NOMO-1 treated with DMSO at 0.1 percent for 48 hours (cell line): ENCODE results near the gene COMMD9.

Experiments used
- DNase-seq: peaks from one replicate; lab custom pipeline; 2025; ENCODE audit not compliant: unreplicated experiment; lab: John Stamatoyannopoulos, UW

COMMD9 gene

DNA sequence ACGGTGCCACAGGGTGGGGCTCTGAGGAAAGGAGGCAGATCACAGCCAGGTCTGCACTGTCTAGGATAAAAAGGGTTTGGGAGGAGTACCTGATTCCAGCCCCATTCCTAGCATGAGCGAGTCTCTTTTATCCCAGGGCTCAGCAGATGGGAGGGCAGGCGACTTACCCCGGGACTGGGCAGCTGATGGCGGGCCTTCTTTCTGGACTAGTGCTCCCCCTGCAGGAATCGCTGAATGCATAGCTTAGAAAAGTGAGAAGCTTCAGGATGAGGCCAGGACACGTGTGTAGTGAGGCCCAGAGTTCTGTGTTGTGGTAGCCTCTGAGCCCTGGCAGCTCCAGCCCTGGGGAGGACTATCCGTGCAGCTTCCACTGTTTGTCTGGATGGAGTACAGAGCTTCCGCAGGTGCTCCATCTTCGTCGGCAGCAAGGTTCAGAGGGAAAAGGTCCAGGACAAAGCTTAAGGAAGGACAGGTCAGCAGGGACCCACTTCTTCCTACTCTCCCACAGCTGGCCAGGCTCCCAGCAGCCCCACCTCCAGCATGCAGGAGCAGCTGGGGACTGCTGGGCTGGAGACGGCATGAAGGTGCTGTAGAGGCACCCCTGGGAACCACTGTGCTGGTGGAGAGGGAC, 30.4 kb downstream of the COMMD9 start:
- DNase-seq: peak; percentile 42

DNA sequence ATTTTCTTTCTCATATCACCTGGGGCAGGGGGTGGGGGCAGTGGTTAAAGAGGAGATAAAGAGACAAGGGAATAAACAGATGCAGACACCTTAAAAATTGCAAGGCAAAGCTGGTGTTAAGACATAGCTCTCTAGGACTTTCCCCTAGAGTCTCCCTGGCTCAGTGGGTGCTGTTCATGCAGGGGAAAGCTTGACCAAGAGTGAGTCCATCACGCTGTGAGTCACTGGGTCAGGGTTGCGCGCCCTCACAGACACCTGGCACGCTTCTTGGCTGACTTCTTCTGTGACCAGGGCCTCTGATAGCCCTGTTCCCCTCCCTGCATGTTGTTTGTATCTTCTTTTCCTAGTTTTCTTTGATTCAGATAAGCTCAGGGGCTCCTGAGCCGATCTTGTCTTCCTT, 31.9 kb downstream of the COMMD9 start:
- DNase-seq: no peak

DNA sequence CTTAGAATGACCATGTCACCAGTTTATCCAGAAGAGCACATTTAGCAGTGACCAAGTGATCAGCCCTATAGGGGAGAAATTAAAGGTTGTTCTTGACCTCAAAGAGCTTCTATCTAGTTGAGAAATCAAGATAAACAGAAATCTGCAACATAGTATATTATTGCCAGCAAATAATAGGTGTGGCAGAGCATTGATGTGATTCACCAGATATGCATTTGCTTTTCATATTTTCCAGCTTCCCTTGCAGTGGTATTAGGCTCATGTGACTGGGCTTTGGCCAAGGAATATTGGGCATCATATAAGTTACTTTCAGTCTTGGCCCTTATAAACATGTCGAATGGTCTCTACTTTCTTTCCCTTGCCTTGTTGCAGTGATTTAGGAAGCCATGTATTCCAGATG, 34.5 kb downstream of the COMMD9 start:
- DNase-seq: no peak

DNA sequence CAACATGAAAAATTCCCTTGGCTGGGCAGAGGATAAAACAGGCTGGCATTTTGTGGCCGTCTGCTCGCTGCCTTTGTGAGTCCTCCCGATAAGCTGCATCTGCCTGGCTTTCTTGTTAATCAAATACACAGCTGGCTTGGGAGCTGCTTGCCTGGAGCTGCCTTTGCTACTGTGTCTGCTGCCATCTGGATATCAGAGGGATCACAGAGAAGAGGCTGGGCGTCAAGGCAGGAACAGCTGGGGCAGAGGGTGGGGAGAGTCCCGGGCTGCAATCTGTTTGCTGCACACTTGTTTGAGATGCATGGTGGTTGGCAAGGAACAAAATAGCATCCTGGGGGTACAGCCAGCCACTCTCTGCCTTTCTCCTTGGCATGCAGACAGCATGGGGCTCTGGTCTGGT, 36.0 kb downstream of the COMMD9 start:
- no peak for DNase-seq

DNA sequence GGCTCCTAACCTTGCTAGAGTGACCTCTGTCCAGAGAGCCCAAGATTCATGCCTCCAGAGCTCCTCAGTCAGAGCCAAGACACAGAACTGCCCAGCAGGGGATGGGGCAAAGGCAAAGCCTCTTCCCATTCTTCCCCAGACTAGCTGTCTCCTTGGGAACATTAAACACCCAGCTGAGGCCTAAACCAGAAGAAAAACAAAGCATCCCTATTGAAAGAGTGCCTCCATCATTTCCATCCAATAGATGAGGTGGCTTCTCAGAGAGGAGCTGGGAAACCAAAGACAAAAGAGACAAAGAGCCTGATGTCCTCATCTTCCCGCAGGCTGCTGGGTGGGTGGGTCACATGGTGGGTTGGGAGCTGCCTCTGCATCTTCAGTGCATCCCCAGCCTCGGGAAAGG, 37.4 kb downstream of the COMMD9 start:
- no peak for DNase-seq

DNA sequence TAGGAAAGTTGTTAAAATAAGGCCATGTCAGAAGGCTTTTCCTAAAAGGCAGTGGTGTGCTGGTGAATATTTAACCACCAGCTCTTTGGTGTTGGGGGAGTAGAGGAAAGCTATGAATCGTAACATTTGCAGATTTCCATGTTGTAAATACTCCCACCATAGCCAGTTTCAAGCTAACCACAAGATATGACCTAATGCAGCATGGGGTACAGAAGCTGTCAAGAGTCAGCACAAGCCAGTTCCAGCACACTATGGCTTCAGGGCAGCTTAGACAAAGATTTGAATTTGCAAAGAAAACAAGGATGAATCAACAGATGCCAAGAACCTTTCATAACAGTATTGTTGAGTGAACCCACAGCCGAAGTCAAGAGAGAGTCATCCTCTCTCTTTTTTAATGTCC, 40.0 kb downstream of the COMMD9 start:
- peak; percentile 11 for DNase-seq

DNA sequence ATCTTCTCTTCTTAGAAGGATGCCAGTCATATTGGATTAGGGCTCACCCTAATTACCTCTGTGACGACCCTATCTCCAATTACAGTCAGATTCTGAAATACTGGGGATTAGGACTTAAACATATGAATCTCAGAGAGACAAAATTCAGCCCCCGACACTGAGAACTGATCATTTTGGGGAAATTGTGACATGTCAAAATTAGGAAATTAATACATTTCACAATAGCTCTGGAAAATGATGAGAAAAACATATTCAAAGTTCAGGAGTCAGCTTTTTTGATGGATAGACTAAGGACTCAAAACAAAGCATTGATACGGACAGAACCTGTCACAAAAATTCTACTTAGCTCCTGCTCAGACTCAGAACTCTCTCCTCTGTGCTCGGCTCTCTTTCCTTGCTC, 40.8 kb downstream of the COMMD9 start:
- no peak for DNase-seq

DNA sequence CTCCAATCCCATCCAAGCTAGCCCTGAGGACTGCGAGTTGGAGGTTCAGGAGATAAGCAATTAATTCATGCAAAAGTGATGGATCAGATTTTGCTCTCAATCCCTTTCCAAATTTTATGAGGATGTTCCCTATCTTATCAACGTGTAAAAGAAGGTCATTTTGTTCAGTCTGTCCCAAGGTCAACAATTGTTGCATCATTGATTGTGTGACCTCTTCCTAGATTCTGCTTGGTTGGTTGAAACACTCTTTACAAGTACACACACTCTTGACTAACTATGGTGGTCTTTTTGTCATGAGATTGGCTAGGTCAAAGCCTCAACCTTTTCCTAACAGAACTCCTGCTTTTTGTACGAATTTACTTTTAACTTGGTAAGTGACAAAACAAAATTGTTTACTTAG, 41.7 kb downstream of the COMMD9 start:
- DNase-seq: no peak

DNA sequence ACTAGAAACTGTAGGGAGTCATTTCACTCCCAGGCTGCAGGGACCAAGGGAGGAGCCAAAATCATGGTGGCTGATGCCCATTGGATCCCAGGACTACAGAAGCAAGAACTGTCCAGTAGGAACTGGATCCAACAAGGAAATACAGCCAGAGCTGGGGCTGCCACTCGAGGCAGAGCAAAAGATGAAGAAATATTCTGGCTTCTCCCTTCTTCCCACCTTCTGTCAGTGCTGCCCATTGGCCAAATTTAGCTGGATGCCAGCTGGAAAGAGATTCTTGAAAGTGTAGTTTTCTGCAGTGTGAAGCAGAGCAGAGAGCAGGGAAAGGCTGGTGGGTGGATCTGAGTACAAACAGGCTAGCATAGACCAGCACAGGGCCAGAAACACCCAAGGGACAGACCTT, 45.6 kb downstream of the COMMD9 start:
- no peak for DNase-seq

DNA sequence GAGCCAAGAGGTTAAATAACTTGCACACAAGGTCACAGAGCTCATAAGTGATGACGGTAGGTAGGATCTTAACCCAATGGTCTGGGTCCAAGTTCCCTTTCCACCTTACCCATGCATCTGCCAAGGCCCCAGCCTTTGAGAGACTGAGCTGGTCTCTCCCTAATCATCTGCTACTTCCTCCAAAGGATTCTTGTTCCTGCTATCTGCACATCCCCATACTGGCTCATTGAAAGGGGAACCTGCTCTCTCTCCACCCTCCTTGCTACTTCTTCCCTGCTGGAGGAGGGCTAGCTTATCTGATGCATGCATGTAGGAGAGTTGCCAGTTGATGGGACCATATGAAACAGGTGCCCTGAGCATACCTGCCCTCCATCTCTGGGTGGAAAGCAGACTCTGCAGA, 47.7 kb downstream of the COMMD9 start:
- DNase-seq: peak; percentile 20

DNA sequence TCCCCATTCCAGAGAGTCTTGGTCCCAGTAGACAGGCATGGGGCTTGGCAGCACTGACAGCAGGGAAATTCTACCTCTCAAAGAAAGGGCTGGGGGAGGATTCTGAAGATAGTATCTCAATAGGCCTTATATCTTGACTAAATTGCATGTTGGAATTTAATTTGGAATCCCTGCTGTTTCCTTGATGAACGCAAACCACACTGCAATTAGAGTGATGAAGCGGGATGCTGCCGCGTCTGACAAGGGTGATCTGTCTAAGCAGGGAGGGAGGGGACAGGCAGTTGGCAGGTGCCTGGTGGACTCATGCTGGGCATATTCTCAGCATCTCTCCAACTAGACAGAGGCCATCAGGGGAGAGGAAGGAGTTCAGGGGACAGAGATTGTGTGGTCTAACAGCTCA, 48.4 kb downstream of the COMMD9 start:
- DNase-seq: no peak

DNA sequence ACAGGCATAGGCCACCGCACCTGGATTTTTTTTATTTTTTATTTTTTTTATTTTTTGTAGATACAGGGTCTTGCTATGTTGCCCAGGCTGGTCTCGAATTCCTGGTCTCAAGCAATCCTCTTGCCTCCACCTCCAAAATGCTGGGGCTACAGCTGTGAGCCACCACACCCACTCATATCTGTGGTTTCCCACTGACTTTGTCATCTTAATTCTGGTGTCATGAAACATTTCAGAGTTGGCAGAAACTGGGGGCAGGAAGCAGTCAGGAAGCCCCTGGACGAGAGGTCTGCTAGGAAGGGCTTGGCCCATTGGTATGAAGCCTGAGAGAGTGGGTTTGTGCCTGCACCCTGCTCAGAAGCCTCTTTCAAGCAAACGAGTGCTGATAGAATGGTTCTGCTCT, 49.1 kb downstream of the COMMD9 start:
- DNase-seq: no peak

DNA sequence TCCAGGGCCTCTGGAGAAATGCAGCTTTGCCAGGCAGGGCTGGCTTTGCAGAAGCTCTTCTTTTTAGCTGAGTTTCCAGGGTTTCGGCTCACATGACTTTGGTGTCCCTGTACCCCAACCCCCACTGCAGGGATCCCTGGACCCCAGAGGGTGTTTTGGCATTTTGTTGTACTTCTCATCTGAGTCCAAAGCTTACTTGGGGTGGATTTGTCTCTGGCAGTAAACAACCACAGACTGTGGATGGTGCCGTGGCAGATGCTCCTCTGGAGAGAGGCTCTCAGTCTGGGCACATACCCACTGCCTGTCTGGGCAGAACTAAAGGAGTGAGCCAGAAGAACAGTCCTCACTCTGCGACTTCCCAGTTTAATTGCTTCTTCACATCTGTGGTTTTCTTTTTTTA, 49.6 kb downstream of the COMMD9 start:
- no peak for DNase-seq

DNA sequence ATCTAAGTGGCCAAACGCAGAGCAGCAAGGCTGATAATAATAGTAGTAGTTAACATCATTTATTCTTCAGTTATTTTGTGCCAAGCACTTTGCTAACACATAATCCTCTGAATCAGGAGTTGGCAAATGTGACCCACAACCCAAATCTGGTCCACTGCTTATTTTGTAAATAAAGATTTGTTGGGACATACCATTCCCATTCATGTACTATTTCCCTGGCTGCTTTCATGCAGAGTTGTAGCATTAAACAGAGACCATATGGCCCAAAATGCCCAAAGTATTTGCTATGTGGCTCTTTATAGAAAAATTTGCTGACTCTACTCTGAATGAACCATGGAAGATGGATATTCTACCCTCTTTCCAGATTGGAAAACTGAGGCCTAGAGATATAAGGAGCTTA, 50.3 kb downstream of the COMMD9 start:
- no peak for DNase-seq

DNA sequence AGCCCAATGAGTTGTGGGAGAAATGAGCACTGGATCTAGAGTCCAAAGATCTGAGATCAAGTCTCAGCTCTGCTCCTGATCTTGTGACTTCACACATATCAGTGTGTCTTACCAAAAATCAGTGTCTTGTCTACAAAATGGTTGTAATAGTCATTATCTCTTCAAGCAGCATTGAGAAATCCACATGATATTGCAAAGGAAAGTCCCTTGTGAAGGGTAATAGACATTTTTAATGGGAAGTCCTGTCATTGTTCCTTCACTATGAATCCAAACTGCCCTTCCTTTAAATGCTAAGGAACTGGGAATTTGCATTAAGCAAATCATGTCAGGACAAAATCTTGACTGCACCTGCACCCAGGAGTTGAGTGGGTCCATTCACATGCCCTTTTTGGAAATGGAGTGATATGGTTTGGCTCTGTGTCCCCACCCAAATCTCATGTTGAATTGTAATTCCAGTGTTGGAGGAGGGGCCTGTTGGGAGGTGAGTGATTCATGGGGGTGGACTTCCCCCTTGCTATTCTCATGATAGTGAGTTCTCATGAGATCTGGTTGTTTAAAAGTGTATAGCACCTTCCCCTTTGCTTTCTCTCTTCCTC, 51.1 kb downstream of the COMMD9 start:
- DNase-seq: no peak

DNA sequence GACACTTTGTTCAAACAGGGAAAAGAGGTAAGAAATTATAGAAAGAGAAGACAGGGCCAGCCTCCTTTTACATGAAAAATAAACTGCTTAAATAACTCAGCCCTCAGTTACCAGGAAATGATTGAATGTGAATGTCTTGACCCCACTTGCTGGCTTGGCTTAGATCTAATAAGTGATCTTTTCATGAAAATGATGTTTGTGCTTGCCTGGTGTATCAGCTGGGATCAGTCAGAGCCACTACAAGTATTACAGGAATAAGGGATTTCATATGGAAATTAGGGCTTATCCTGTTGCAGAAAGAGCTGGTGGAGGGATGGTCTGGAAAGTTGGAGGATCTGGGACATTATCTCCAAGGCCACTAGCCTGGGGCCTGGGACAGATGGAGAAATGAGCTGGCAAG, 51.8 kb downstream of the COMMD9 start:
- no peak for DNase-seq

DNA sequence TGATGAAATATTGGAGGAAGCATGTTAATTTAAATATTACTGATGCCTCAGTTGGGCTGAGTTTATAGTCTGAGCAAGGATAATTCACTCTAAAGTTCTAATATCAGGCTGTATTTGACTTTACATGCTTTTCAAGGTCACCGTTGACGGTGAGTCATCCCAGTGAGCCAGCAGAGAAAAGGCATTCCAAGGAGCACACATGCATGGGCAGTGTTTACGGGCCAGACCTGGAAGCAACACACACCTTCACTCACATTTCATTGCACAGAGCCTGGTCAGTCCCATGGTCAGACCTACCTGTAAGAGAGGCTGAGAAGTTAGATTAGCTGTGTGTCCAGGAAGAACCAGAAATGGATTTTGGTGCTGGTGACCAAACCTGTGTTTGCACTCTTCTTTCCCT, 53.5 kb downstream of the COMMD9 start:
- DNase-seq: no peak

DNA sequence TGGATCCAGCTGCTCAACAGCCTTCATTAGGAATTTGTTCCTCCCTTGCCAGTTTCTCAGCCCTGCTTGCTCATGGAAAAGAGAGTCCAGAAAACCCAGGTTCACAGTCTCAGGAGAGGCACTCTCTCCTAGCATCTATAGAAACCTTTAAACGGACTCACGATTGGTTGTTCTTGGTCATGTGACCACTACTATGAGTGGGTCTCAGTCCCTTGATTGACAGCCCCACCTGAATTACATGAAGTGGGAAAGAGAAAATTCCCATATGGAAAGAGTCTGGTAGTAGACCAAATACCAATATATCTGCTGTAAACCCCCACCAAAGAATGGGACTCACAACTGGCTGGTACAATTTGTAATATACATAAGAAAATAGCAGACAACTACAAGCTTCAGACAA, 54.4 kb downstream of the COMMD9 start:
- DNase-seq: no peak

DNA sequence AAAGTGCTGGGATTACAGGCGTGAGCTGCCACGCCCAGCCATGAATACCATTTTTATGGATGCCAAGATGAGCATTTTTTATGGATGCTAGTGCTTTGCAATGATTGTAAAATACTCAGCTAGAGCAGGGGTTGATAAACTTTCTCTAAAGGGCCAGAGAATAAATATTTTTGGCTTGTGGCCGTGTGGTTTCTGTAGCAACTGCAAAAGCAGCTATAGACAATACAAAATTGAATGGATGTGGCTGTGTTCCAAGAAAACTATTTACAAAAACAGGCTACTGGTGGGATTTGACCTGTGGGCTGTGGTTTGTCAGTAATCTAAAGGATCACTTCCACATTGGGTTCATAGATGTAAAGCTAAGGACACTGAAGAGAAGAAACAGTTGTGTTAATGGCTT, 56.0 kb downstream of the COMMD9 start:
- no peak for DNase-seq

DNA sequence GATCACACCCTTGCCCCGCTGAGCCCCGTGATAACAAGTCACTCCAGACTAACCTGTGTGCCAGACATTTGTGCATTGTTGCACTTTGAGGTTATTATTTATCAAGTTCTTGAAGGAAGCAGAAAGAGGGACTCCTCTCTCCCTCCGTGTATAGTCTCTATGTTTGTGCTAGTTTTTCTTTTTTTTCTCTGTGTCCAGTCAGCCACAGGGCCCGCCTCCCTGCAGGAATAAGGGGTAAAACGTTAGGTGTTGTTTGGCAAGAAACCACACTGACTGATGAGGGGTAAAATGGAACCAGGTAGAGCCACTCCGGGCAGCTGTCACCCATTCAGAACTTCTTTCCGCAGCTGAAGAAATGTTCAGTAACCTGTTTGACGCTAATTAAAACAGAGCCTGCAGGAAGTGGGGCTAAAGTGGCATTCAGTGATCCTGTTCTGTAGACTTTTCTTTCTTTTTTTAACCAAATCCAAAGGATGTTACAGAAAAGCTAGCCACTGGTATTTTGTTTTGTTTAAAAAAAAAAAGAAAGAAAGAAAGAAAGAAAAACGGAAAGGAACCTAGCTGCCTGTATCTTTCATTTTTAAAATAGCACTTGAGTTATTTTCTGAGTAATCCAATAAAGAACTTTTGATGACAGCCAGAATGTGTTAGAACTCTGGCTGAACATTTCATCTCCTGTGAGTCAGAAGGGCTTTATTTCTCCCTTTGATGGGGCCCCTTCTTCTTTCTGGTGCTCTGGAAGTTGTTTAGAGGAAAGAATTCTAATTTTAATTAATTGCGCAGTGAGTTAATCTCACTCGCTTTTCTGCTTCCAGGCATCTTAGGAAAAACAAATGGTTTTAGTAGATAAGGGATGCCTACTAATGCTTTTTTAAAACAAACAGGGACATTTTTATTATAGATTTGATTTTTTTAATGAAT, 58.2 kb downstream of the COMMD9 start:
- no peak for DNase-seq

DNA sequence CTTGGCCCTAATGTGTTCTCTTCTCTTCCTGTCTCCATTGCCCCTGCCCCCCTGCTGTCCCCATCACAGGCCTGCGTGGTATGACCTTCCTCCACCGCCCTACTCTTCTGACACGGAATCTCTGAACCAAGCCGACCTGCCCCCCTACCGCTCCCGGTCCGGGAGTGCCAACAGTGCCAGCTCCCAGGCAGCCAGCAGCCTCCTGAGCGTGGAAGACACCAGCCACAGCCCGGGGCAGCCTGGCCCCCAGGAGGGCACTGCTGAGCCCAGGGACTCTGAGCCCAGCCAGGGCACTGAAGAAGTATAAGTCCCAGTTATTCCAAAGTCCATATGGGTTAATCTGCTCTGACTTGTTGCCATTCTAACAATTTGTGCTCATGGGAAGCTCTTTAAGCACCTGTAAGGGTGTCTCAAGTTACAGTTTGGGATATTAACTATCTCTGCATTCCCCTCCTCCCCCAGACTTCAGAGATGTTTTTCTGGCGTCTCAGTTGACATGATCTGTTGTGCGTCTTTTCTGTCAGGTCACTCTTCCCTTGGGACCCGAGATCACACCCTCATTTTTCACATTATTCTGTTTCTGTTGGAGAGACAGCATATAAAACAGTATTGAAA, 60.0 kb downstream of the COMMD9 start:
- DNase-seq: no peak

DNA sequence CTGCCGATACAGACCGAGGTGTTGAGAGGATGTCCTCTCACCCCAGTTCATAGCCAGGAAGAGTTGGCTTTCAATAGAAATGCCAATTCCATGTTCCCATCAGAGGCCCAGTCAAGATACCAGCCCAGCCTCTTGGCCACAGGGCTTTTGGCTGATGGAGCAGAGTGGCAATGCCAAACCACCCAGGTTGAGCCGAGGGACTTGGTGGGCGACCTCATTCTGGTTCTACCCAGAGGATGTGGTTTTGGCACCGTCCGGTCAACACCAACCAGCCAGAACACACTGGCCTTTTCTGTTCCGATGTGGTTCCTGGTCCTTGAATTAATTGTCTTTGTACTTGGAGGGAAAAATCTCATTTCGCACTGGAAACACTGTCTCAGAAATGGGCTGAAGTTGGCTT, 60.5 kb downstream of the COMMD9 start:
- DNase-seq: no peak
